IMR-90 (cell line): Measurements from ENCODE around the gene INSR. TPM values are rescaled to one million over a fixed set of nuclear protein-coding genes. Genes with fewer than 3 reads are reported as not detected.

ENCODE experiments used
- ATAC-seq: fragments of 200-7000 bp; cut with Tn5 transposase; 2 replicates; pipeline ENCODE4 v1.9.1; 2020; ENCODE audit warnings: low read depth, mild to moderate bottlenecking, moderate library complexity
- BruUV-seq: library from RNA; stranded (reverse); fragments of 400-500 nt; replicated peaks from 2 replicates; lab custom pipeline; 2021; lab: Mats Ljungman, UMichigan
- CTCF ChIA-PET: fragments of 300-600 bp; formaldehyde crosslinking; extraction: SDS; loops from one replicate; lab custom pipeline; 2021; ENCODE audit warnings: antibody characterized with exemption; lab: Yijun Ruan, JAX
- POLR2A ChIA-PET: fragments of 300-600 bp; sonication (Branson Sonifier 250); formaldehyde crosslinking; loops from one replicate; lab custom pipeline; 2022; ENCODE audit warnings: antibody characterized with exemption; ENCODE audit not compliant: unreplicated experiment; lab: Charles Lee
- DNase-seq: peaks from one replicate; pipeline ENCODE4 v3.0.0; 2013
- H2AFZ ChIP-seq: replicated peaks from 2 replicates; pipeline ENCODE3; 2013; ENCODE audit warnings: low read length, mild to moderate bottlenecking; ENCODE audit not compliant: poor library complexity
- H2AK5ac ChIP-seq: 2 replicates; pipeline ENCODE4 v1.6.1; 2013; ENCODE audit warnings: low read depth, low read length, inconsistent platforms
- H2AK9ac ChIP-seq: replicated peaks from 2 replicates; pipeline ENCODE3; 2013; ENCODE audit warnings: mild to moderate bottlenecking, low read depth, low read length, moderate library complexity; ENCODE audit not compliant: poor library complexity
- H2BK120ac ChIP-seq: 2 replicates; pipeline ENCODE4 v1.6.1; 2013; ENCODE audit warnings: low read depth, low read length, inconsistent platforms
- H2BK15ac ChIP-seq: 3 replicates; pipeline ENCODE4 v1.6.1; 2013; ENCODE audit warnings: low read depth, low read length, inconsistent platforms
- H2BK20ac ChIP-seq: 2 replicates; pipeline ENCODE4 v1.6.1; 2013; ENCODE audit warnings: low read depth, mild to moderate bottlenecking, inconsistent platforms, low read length, moderate library complexity
- H2BK5ac ChIP-seq: 2 replicates; pipeline ENCODE4 v1.6.1; 2013; ENCODE audit warnings: mild to moderate bottlenecking, low read depth, low read length, inconsistent platforms; ENCODE audit not compliant: poor library complexity, severe bottlenecking
- H3K14ac ChIP-seq: replicated peaks from 2 replicates; pipeline ENCODE4 v1.6.1; 2013; ENCODE audit warnings: low read depth, low read length, inconsistent platforms
- H3K18ac ChIP-seq: 2 replicates; pipeline ENCODE4 v1.6.1; 2013; ENCODE audit warnings: low read depth, low read length, control low read depth
- H3K23ac ChIP-seq: 2 replicates; pipeline ENCODE4 v1.6.1; 2013; ENCODE audit warnings: low read depth, low read length, inconsistent platforms
- H3K27ac ChIP-seq: 2 replicates; pipeline ENCODE4 v1.5.1; 2013; ENCODE audit warnings: mild to moderate bottlenecking, control low read depth, low read length; ENCODE audit not compliant: insufficient read depth
- H3K27me3 ChIP-seq: 2 replicates; pipeline ENCODE4 v1.6.1; 2013; ENCODE audit warnings: low read length; ENCODE audit not compliant: control insufficient read depth, insufficient read depth
- H3K36me3 ChIP-seq: 2 replicates; pipeline ENCODE4 v1.6.1; 2013; ENCODE audit warnings: low read length, mixed read lengths; ENCODE audit not compliant: control insufficient read depth, insufficient read depth
- H3K4ac ChIP-seq: 2 replicates; pipeline ENCODE4 v1.6.1; 2013; ENCODE audit warnings: low read depth, low read length, inconsistent platforms
- H3K4me1 ChIP-seq: 2 replicates; pipeline ENCODE4 v1.6.1; 2013; ENCODE audit warnings: low read length, mixed read lengths; ENCODE audit not compliant: control insufficient read depth, insufficient read depth
- H3K4me2 ChIP-seq: 2 replicates; pipeline ENCODE4 v1.6.1; 2013; ENCODE audit warnings: low read depth, mild to moderate bottlenecking, control low read depth, low read length, moderate library complexity
- H3K4me3 ChIP-seq: 2 replicates; pipeline ENCODE4 v1.5.1; 2013; ENCODE audit warnings: low read depth, mild to moderate bottlenecking, control low read depth, low read length, moderate library complexity; ENCODE audit not compliant: insufficient read depth
- H3K56ac ChIP-seq: 2 replicates; pipeline ENCODE4 v1.6.1; 2013; ENCODE audit warnings: low read length, inconsistent platforms; ENCODE audit not compliant: insufficient read depth; ENCODE audit errors: extremely low read depth
- H3K79me1 ChIP-seq, 2 experiments: 2 replicates each; pipeline ENCODE4 v1.6.1; 2013; ENCODE audit warnings: low read length in 2 of 2, inconsistent platforms in 1 of 2, low read depth in 1 of 2
- H3K9ac ChIP-seq: 2 replicates; pipeline ENCODE4 v1.6.1; 2013; ENCODE audit warnings: low read depth, low read length, control low read depth
- H3K9me1 ChIP-seq: 2 replicates; pipeline ENCODE4 v1.6.1; 2013; ENCODE audit warnings: low read length, inconsistent platforms; ENCODE audit not compliant: insufficient read depth
- H3K9me3 ChIP-seq: 2 replicates; pipeline ENCODE4 v1.6.1; 2013; ENCODE audit warnings: low read length; ENCODE audit not compliant: control insufficient read depth, insufficient read depth
- H4K20me1 ChIP-seq: 2 replicates; pipeline ENCODE4 v1.6.1; 2013; ENCODE audit warnings: low read length, inconsistent platforms; ENCODE audit not compliant: insufficient read depth
- H4K5ac ChIP-seq: 2 replicates; pipeline ENCODE4 v1.6.1; 2013; ENCODE audit warnings: mild to moderate bottlenecking, low read depth, low read length, control low read depth
- H4K8ac ChIP-seq, 2 experiments: 2 replicates each; pipeline ENCODE4 v1.6.1; 2013; ENCODE audit warnings: low read depth in 2 of 2, low read length in 2 of 2, control low read depth in 1 of 2, inconsistent platforms in 1 of 2
- H4K91ac ChIP-seq: 2 replicates; pipeline ENCODE4 v1.6.1; 2013; ENCODE audit warnings: low read depth, low read length, inconsistent platforms; ENCODE audit not compliant: insufficient read depth
- BHLHE40 ChIP-seq: fragments of 150-350 bp; IDR thresholded peaks from 2 replicates; pipeline ENCODE4 v1.6.1; 2016; ENCODE audit warnings: mild to moderate bottlenecking, low read depth, low read length
- CEBPB ChIP-seq: IDR thresholded peaks from 2 replicates; pipeline ENCODE4 v1.6.1; 2012; ENCODE audit warnings: low read depth, low read length, improper control_type of control experiment
- CTCF ChIP-seq: conservative IDR thresholded peaks from 2 replicates; pipeline ENCODE4 v1.5.1; 2012; ENCODE audit warnings: mild to moderate bottlenecking, low read depth, low read length, improper control_type of control experiment
- ELK1 ChIP-seq: fragments of 150-350 bp; IDR thresholded peaks from 2 replicates; pipeline ENCODE4 v1.6.1; 2016; ENCODE audit warnings: low read depth, mild to moderate bottlenecking, low read length, moderate library complexity, borderline replicate concordance
- FOS ChIP-seq: fragments of 150-350 bp; IDR thresholded peaks from 2 replicates; pipeline ENCODE4 v1.6.1; 2016; ENCODE audit warnings: low read depth, low read length
- MAZ ChIP-seq: IDR thresholded peaks from 2 replicates; pipeline ENCODE4 v1.6.1; 2012; ENCODE audit warnings: low read depth, mild to moderate bottlenecking, low read length, improper control_type of control experiment, moderate library complexity, borderline replicate concordance
- MXI1 ChIP-seq: IDR thresholded peaks from 2 replicates; pipeline ENCODE4 v1.6.1; 2012; ENCODE audit warnings: low read depth, mild to moderate bottlenecking, low read length, moderate library complexity, borderline replicate concordance
- NFE2L2 ChIP-seq: fragments of 150-350 bp; IDR thresholded peaks from 2 replicates; pipeline ENCODE4 v1.6.1; 2016; ENCODE audit warnings: low read depth, mild to moderate bottlenecking, low read length
- POLR2A ChIP-seq: IDR thresholded peaks from 2 replicates; pipeline ENCODE4 v1.6.1; 2012; ENCODE audit warnings: mild to moderate bottlenecking, low read depth, low read length
- RCOR1 ChIP-seq: IDR thresholded peaks from 2 replicates; pipeline ENCODE4 v1.6.1; 2012; ENCODE audit warnings: mild to moderate bottlenecking, low read length, improper control_type of control experiment; ENCODE audit not compliant: insufficient replicate concordance
- RFX5 ChIP-seq: IDR thresholded peaks from 2 replicates; pipeline ENCODE4 v1.8.0; 2012; ENCODE audit warnings: low read depth, mild to moderate bottlenecking, low read length, moderate library complexity
- WGBS, 2 experiments: methylation state at CpG; one replicate each; pipeline versions ENCODE4 v1.1.5 to v1.1.7; 2013; ENCODE audit warnings: missing lambda C conversion rate in 2 of 2; ENCODE audit not compliant: insufficient read length in 1 of 2; ENCODE audit errors: extremely low coverage in 2 of 2; 5-methylcytosine and 5-hydroxymethylcytosine counted together
- dilution Hi-C: fragments of 300-500 bp; cut with HindIII; formaldehyde crosslinking; loops from one replicate; pipeline ENCODE4 v1.14.3; 2018; ENCODE audit warnings: low sequenced_read_pairs; ENCODE audit not compliant: unreplicated experiment
- in situ Hi-C: fragments of 300-500 bp; cut with MboI; formaldehyde crosslinking; loops from 3 replicates; pipeline ENCODE4 v1.14.3; 2019; ENCODE audit warnings: low sequenced_read_pairs, inconsistent platforms, mixed read lengths
- intact Hi-C: fragments of 100-400 bp; cut with micrococcal nuclease; formaldehyde crosslinking; loops from 2 replicates; pipeline ENCODE4 v1.10.0; 2022
- polyA plus RNA-seq, 3 experiments: library from polyadenylated mRNA; depleted of rRNA; stranded (reverse); fragments of >200 nt; gene quantifications; 2 replicates each; pipeline ENCODE4 v1.2.3, GENCODE V29; 2012; ENCODE audit warnings: low replicate concordance in 1 of 3
- total RNA-seq: library from RNA; depleted of rRNA; stranded (reverse); fragments of >200 nt; gene quantifications from 2 replicates; pipeline ENCODE4 v1.2.3, GENCODE V29; 2012

The INSR gene
- total and polyA plus RNA-seq, 2 of the 4 experiments (the other 2 are of a cell fraction): 2.8 to 7.9 TPM

DNA sequence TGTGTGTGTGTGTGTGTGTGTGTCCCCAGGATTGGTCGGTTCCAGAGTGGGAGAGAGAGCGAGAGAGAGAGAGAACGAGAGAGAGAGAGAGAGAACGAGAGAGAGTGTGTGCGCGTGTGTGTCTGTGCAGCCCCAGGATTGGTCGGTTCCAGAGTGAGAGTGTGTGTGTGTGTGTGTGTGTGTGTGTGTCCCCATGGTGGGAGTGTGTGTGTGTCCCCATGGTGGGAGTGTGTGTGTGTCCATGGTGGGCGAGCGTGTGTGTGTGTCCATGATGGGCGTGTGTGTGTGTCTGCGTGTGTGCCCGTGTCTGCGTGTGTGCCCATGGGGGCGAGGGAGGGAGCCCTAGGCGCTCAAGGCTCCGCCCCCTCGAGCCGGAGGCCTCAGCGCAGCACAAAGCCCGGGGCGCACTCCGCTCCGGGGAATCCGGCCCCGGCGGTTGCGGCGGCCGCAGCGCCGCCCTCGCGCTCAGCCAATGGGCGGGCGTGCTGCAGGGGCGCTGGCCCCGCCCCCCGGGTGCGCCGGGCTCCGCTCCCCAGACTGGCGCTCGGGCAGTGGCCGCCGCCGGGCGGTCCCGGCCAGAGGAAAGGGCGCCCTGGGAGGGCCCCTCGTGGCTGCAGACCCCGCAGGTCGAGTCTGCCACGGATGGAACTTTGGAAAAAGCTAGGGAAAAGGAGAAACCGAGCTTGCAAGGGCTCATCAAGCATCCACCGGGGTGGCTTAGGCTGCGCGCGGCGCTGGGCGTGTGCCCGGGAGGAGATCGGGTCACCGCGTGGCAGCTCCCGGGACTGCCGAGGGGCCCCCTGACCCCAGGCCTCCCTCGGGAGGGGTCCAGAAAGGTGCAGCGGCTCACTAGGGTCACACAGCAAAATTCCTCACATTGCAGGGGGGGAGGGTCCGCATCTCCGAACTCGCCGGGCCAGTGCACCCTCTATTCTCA lies 96.2 kb downstream of the INSR start:
- in situ Hi-C loops (loop anchor here (5.0 kb wide), 1 partner anchor 94 kb away; the partner anchor contains the start of gene INSR), dilution Hi-C loops (no loop called here), intact Hi-C loops (loop anchor here (1.0 to 5.0 kb wide), 3 partner anchors 51 to 96 kb away; partner anchors contain the start of gene INSR)
- ChIA-PET CTCF (interaction anchor here (0.5 to 0.7 kb wide), 3 partner anchors 38 to 65 kb away, joined by 3 to 7 read pairs (median 3); no protein-coding TSS in a partner anchor), POLR2A (no interaction called here)
- peak overlapping the region; percentile 29; the same call in 1 of the 2 replicates for H3K14ac ChIP-seq
- peak overlapping the region; percentile 87 for H2AK9ac ChIP-seq
- H3K9me1 ChIP-seq: no peaks in the 10 kb centered on the region; the same call in 1 of the 2 replicates
- no peaks in the 10 kb centered on the region; a peak in 1 of 4 replicates for H3K79me1 ChIP-seq
- peak overlapping the region; percentile 69 for H3K9ac ChIP-seq
- H3K27ac ChIP-seq: peak overlapping the region; percentile 78
- H4K91ac ChIP-seq: peak overlapping the region; percentile 60; the same call in 1 of the 2 replicates
- H2AK5ac ChIP-seq: peak overlapping the region; percentile 87
- H3K4me2 ChIP-seq: peak overlapping the region; percentile 96
- no peaks in the 10 kb centered on the region for H3K36me3 ChIP-seq
- BruUV-seq: no TSS peak
- H3K4me1 ChIP-seq: no peaks in the 10 kb centered on the region
- peak overlapping the region; percentile 11 for H3K23ac ChIP-seq
- ATAC-seq (peak; percentile 94), DNase-seq (peak; percentile 94)
- H2BK15ac ChIP-seq: no peak overlapping the region
- no peaks in the 10 kb centered on the region for H4K20me1 ChIP-seq
- H4K8ac ChIP-seq: peak overlapping the region; percentile 66 to 90
- peak overlapping the region; percentile 40 for H3K56ac ChIP-seq
- peak overlapping the region; percentile 38; the same call in 1 of the 2 replicates for H3K18ac ChIP-seq
- peak overlapping the region; percentile 71 for H3K4ac ChIP-seq
- H2BK20ac ChIP-seq: peak overlapping the region; percentile 9; the same call in 1 of the 2 replicates
- TF ChIP-seq RCOR1 (no peak), CTCF (0 out of 2 replicates have a peak, but pooled peaks have one; percentile 0), FOS (no peak), MXI1 (peak; percentile 33; the same call in 1 of the 2 replicates), MAZ (peak; percentile 97), BHLHE40 (no peak), ELK1 (no peak), CEBPB (no peak), RFX5 (no peak), NFE2L2 (no peak), POLR2A (peak; percentile 54; the same call in 1 of the 2 replicates)
- H4K5ac ChIP-seq: peak overlapping the region; percentile 66; the same call in 1 of the 2 replicates
- 2% methylated on average over 24 of the region's 72 CpGs; no CpG with 5 or more reads in 1 of the 2 experiments for WGBS, 2 experiments
- H3K9me3 ChIP-seq: no peaks in the 10 kb centered on the region
- H2BK120ac ChIP-seq: 0 out of 2 replicates have a peak overlapping the region, but pooled peaks have one; percentile 20
- H2BK5ac ChIP-seq: peak overlapping the region; percentile 85
- H3K27me3 ChIP-seq: no peaks in the 10 kb centered on the region
- H3K4me3 ChIP-seq: peak overlapping the region; percentile 85
- H2AFZ ChIP-seq: peak overlapping the region; percentile 100
